SK-N-SH treated with all-trans-retinoic acid at 6 μM for 48 hours (cell line): ENCODE data around the gene CDH22.

Source experiments
- ATAC-seq: fragments of 200-7000 bp; cut with Tn5 transposase; 3 replicates; pipeline ENCODE4 v1.9.1; 2020; ENCODE audit warnings: mild to moderate bottlenecking, moderate library complexity
- PPARA ChIP-seq: fragments of 250-450 bp; sonication (Bioruptor Pico); IDR thresholded peaks from 2 replicates; pipeline ENCODE4 v1.5.0; 2020; ENCODE audit warnings: mild to moderate bottlenecking, borderline replicate concordance
- ZNF8 ChIP-seq: fragments of 450-650 bp; formaldehyde crosslinking; IDR thresholded peaks from 2 replicates; pipeline ENCODE4 v1.5.0; 2020; ENCODE audit warnings: mild to moderate bottlenecking, moderate library complexity

The CDH22 gene

DNA sequence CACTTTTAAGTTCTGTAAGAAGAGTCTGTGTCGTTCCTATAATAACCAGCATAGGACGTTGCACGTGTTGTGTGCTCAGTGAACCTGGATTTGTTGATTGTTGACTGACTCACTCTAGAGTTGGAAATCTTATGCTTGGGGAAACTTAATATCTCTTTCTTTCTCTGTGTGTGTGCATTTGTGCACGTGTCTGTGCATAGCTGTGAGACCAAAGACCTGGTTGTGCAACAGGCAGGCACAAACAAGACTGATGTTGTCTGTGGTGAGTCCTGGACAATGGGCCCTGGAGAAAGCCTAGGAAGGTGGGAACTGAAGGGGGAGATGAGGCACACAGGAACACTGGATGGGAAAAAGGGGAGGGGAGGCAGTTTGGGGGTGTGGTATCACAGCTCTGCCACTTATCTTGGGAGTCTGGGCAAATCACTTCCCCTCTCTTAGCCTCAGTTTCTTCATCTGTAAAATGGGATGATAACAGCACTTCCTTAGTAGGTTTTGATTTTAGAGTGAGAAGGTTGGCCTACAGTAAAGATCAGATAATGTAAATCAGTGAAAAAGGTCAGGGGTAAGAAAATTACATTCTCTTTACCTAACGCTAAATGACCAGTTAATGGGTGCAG is 181.8 kb downstream of the CDH22 start:
- TF ChIP-seq ZNF8 (CRISPR knock-in tag): no peak
- TF ChIP-seq PPARA: no peak

More for the DNA sequence above, 181.8 kb downstream of the CDH22 start:
- ATAC-seq: no peak
